Activated naive CD4-positive, alpha-beta T cell treated with anti-CD3 and anti-CD28 coated beads, Interleukin-2, amount 10 ng/mL, durations not matched to agents 7 days and 5 days (primary cell): ENCODE data around the gene KCNIP2.

ENCODE experiments used
- CTCF ChIA-PET: fragments of 350-600 bp; sonication (Branson Sonifier 250); formaldehyde crosslinking; loops from one replicate; lab custom pipeline; 2021; ENCODE audit warnings: antibody characterized with exemption; lab: Charles Lee
- DNase-seq: peaks from one replicate; pipeline ENCODE4 v3.0.0-alpha.2; 2020
- H3K27ac Mint-ChIP-seq: one replicate; pipeline ENCODE4 v1.8.0; 2021; ENCODE audit warnings: mild to moderate bottlenecking, moderate library complexity, mixed read lengths
- H3K27me3 Mint-ChIP-seq: one replicate; pipeline ENCODE4 v1.8.0; 2021; ENCODE audit warnings: mild to moderate bottlenecking, mixed read lengths
- H3K36me3 Mint-ChIP-seq: one replicate; pipeline ENCODE4 v1.8.0; 2021; ENCODE audit warnings: mixed read lengths
- H3K4me1 Mint-ChIP-seq: one replicate; pipeline ENCODE4 v1.8.0; 2021; ENCODE audit warnings: mixed read lengths
- H3K4me3 Mint-ChIP-seq: one replicate; pipeline ENCODE4 v1.8.0; 2021; ENCODE audit warnings: mild to moderate bottlenecking, moderate library complexity, mixed read lengths
- H3K9me3 Mint-ChIP-seq: one replicate; pipeline ENCODE4 v1.8.0; 2021; ENCODE audit warnings: mixed read lengths

Gene KCNIP2

GRCh38 chr10:101829561-101830315 lies 13.9 kb downstream of the KCNIP2 start:
- CTCF ChIA-PET, result interaction anchor here (0.6 to 3.6 kb wide), 3 partner anchors 11 to 12 kb away, joined by 3 to 14 read pairs (median 4); partner anchors contain the start of gene OGA
- peaks cover 4% of the 10 kb centered on the region for H3K27me3 Mint-ChIP-seq
- H3K27ac Mint-ChIP-seq, result peak overlapping the region; percentile 96
- peaks cover 57% of the 10 kb centered on the region for H3K4me1 Mint-ChIP-seq
- H3K4me3 Mint-ChIP-seq, result peak overlapping the region; percentile 74
- H3K9me3 Mint-ChIP-seq, result no peaks in the 10 kb centered on the region
- H3K36me3 Mint-ChIP-seq, result peaks cover 4% of the 10 kb centered on the region
- peak; percentile 84 for DNase-seq

GRCh38 chr10:101828766-101829551 lies 14.6 kb downstream of the KCNIP2 start:
- Mint-ChIP-seq H3K27ac (no peak overlapping the region), H3K4me3 (no peak overlapping the region), H3K4me1 (peaks cover 49% of the 10 kb centered on the region), H3K9me3 (no peaks in the 10 kb centered on the region), H3K27me3 (peaks cover 4% of the 10 kb centered on the region), H3K36me3 (peaks cover 4% of the 10 kb centered on the region)
- no peak for DNase-seq
- CTCF ChIA-PET, result interaction anchor here (1.2 to 2.0 kb wide), 2 partner anchors 12 to 48 kb away, joined by 4 to 6 read pairs; no protein-coding TSS in a partner anchor

GRCh38 chr10:101827919-101828600 lies 15.5 kb downstream of the KCNIP2 start:
- CTCF ChIA-PET, result interaction anchor here (0.5 to 2.0 kb wide), 4 partner anchors 12 to 47 kb away, joined by 3 to 6 read pairs (median 4); no protein-coding TSS in a partner anchor
- Mint-ChIP-seq H3K4me1 (peaks cover 40% of the 10 kb centered on the region), H3K4me3 (no peak overlapping the region), H3K9me3 (no peaks in the 10 kb centered on the region), H3K27me3 (peaks cover 4% of the 10 kb centered on the region), H3K36me3 (peaks cover 4% of the 10 kb centered on the region), H3K27ac (no peak overlapping the region)
- DNase-seq, result no peak

GRCh38 chr10:101826852-101827434 lies 16.7 kb downstream of the KCNIP2 start:
- DNase-seq, result no peak
- peaks cover 7% of the 10 kb centered on the region for H3K36me3 Mint-ChIP-seq
- H3K4me3 Mint-ChIP-seq, result no peak overlapping the region
- CTCF ChIA-PET, result interaction anchor here (0.5 to 2.0 kb wide), 4 partner anchors 9 to 46 kb away, joined by 3 to 6 read pairs (median 4); no protein-coding TSS in a partner anchor
- H3K27me3 Mint-ChIP-seq, result peaks cover 4% of the 10 kb centered on the region
- peaks cover 34% of the 10 kb centered on the region for H3K4me1 Mint-ChIP-seq
- no peaks in the 10 kb centered on the region for H3K9me3 Mint-ChIP-seq
- H3K27ac Mint-ChIP-seq, result no peak overlapping the region

- H3K27me3 Mint-ChIP-seq, result no peaks in the 10 kb centered on the region
- H3K4me3 Mint-ChIP-seq, result no peak overlapping the region
- no peak for DNase-seq
- no peaks in the 10 kb centered on the region for H3K9me3 Mint-ChIP-seq
- CTCF ChIA-PET, result no interaction called here
- H3K4me1 Mint-ChIP-seq, result peaks cover 18% of the 10 kb centered on the region
- no peak overlapping the region for H3K27ac Mint-ChIP-seq
- H3K36me3 Mint-ChIP-seq, result peaks cover 12% of the 10 kb centered on the region
Observed at GRCh38 chr10:101824736-101825135, 18.9 kb downstream of the KCNIP2 start.

GRCh38 chr10:101818872-101819633 lies 24.5 kb downstream of the KCNIP2 start:
- H3K27ac Mint-ChIP-seq, result peak overlapping the region; percentile 96
- no peaks in the 10 kb centered on the region for H3K9me3 Mint-ChIP-seq
- CTCF ChIA-PET, result interaction anchor here (0.6 to 2.1 kb wide), 5 partner anchors 17 to 216 kb away, joined by 3 to 19 read pairs (median 7); no protein-coding TSS in a partner anchor
- H3K36me3 Mint-ChIP-seq, result peaks cover 30% of the 10 kb centered on the region
- peaks cover 4% of the 10 kb centered on the region for H3K27me3 Mint-ChIP-seq
- peaks cover 31% of the 10 kb centered on the region for H3K4me1 Mint-ChIP-seq
- DNase-seq, result peak; percentile 71
- peak overlapping the region; percentile 89 for H3K4me3 Mint-ChIP-seq

- peaks cover 38% of the 10 kb centered on the region for H3K36me3 Mint-ChIP-seq
- peak within 1 kb of the TSS; percentile 96 for H3K27ac Mint-ChIP-seq
- H3K9me3 Mint-ChIP-seq, result no peaks in the 10 kb centered on the region
- DNase-seq, result peak; percentile 99
- peaks cover 4% of the 10 kb centered on the region for H3K27me3 Mint-ChIP-seq
- H3K4me1 Mint-ChIP-seq, result peaks cover 39% of the 10 kb centered on the region
- H3K4me3 Mint-ChIP-seq, result peak within 1 kb of the TSS; percentile 89
- CTCF ChIA-PET, result interaction anchor here (1.0 to 2.1 kb wide), 5 partner anchors 11 to 216 kb away, joined by 3 to 19 read pairs (median 7); no protein-coding TSS in a partner anchor
Observed at GRCh38 chr10:101818119-101818871, 25.3 kb downstream of the KCNIP2 start, which contains the start of gene OGA. OGA (minus strand) TSS chr10:101818444; CDS start chr10:101818022, 422 bp downstream.

GRCh38 chr10:101817337-101818118 lies 26.1 kb downstream of the KCNIP2 start:
- Mint-ChIP-seq H3K36me3 (peaks cover 42% of the 10 kb centered on the region), H3K27me3 (peaks cover 4% of the 10 kb centered on the region), H3K4me3 (peak overlapping the region; percentile 89), H3K4me1 (peaks cover 46% of the 10 kb centered on the region), H3K9me3 (no peaks in the 10 kb centered on the region), H3K27ac (peak overlapping the region; percentile 96)
- peak; percentile 58 for DNase-seq
- CTCF ChIA-PET, result interaction anchor here (1.0 to 2.9 kb wide), 5 partner anchors 12 to 36 kb away, joined by 3 to 19 read pairs (median 8); no protein-coding TSS in a partner anchor

GRCh38 chr10:101816913-101817336 lies 26.7 kb downstream of the KCNIP2 start:
- H3K27me3 Mint-ChIP-seq, result peaks cover 4% of the 10 kb centered on the region
- peak overlapping the region; percentile 96 for H3K27ac Mint-ChIP-seq
- peaks cover 43% of the 10 kb centered on the region for H3K36me3 Mint-ChIP-seq
- H3K4me3 Mint-ChIP-seq, result peak overlapping the region; percentile 89
- peaks cover 48% of the 10 kb centered on the region for H3K4me1 Mint-ChIP-seq
- DNase-seq, result no peak
- CTCF ChIA-PET, result interaction anchor here (1.7 to 2.9 kb wide), 2 partner anchors 24 to 35 kb away, joined by 6 to 8 read pairs; no protein-coding TSS in a partner anchor
- H3K9me3 Mint-ChIP-seq, result no peaks in the 10 kb centered on the region

GRCh38 chr10:101816376-101816775 lies 27.2 kb downstream of the KCNIP2 start:
- H3K36me3 Mint-ChIP-seq, result peaks cover 42% of the 10 kb centered on the region
- no peaks in the 10 kb centered on the region for H3K9me3 Mint-ChIP-seq
- H3K4me1 Mint-ChIP-seq, result peaks cover 49% of the 10 kb centered on the region
- CTCF ChIA-PET, result interaction anchor here (1.7 to 2.9 kb wide), 2 partner anchors 25 to 35 kb away, joined by 6 to 8 read pairs; no protein-coding TSS in a partner anchor
- peak overlapping the region; percentile 89 for H3K4me3 Mint-ChIP-seq
- H3K27me3 Mint-ChIP-seq, result peaks cover 4% of the 10 kb centered on the region
- no peak for DNase-seq
- H3K27ac Mint-ChIP-seq, result peak overlapping the region; percentile 96

GRCh38 chr10:101814466-101815071 lies 29.0 kb downstream of the KCNIP2 start:
- Mint-ChIP-seq H3K27ac (peak overlapping the region; percentile 71), H3K36me3 (peaks cover 50% of the 10 kb centered on the region), H3K4me3 (peak overlapping the region; percentile 89), H3K9me3 (no peaks in the 10 kb centered on the region), H3K27me3 (peaks cover 4% of the 10 kb centered on the region), H3K4me1 (peaks cover 46% of the 10 kb centered on the region)
- CTCF ChIA-PET, result interaction anchor here (0.8 to 2.9 kb wide), 2 partner anchors 27 to 355 kb away, joined by 3 to 8 read pairs; no protein-coding TSS in a partner anchor
- DNase-seq, result no peak
